HepG2 (cell line): ENCODE measurements around the gene TCFL5. TPM values are rescaled to one million over a fixed set of nuclear protein-coding genes. Genes with fewer than 3 reads are reported as not detected.
A peak's percentile ranks its signal among the peaks of the same experiment; 100 is the strongest.

Experiments used
- BRCA1 ChIP-seq: sonication (generic); formaldehyde crosslinking; IDR thresholded peaks from 2 replicates; pipeline ENCODE4 v1.4.0; 2020; ENCODE audit warnings: missing genetic modification reagents
- CREB3 ChIP-seq: sonication (generic); formaldehyde crosslinking; IDR thresholded peaks from 2 replicates; pipeline ENCODE4 v1.5.0; 2020; ENCODE audit warnings: missing genetic modification reagents
- ETV6 ChIP-seq: sonication (generic); formaldehyde crosslinking; conservative IDR thresholded peaks from 2 replicates; pipeline ENCODE4 v1.4.0; 2020; ENCODE audit warnings: missing genetic modification reagents
- HMGA1 ChIP-seq: sonication (generic); formaldehyde crosslinking; conservative IDR thresholded peaks from 2 replicates; pipeline ENCODE4 v1.4.0; 2020; ENCODE audit warnings: missing genetic modification reagents
- MBNL3 ChIP-seq: fragments of 250-450 bp; sonication (Bioruptor Pico); conservative IDR thresholded peaks from 2 replicates; pipeline ENCODE4 v1.8.0; 2022; ENCODE audit warnings: mild to moderate bottlenecking, inconsistent platforms
- MIER3 ChIP-seq: IDR thresholded peaks from 2 replicates; pipeline ENCODE4 v1.6.1; 2016; ENCODE audit warnings: missing compliant biosample characterization, borderline replicate concordance
- NFE2L1 ChIP-seq: sonication (generic); formaldehyde crosslinking; IDR thresholded peaks from 2 replicates; pipeline ENCODE4 v1.4.0; 2020; ENCODE audit warnings: missing genetic modification reagents, mild to moderate bottlenecking, borderline replicate concordance
- PRDM10 ChIP-seq: sonication (generic); formaldehyde crosslinking; IDR thresholded peaks from 2 replicates; pipeline ENCODE4 v1.4.0; 2020; ENCODE audit warnings: low read depth, missing genetic modification reagents
- ZNF256 ChIP-seq: sonication (generic); formaldehyde crosslinking; conservative IDR thresholded peaks from 2 replicates; pipeline ENCODE4 v1.4.0; 2020; ENCODE audit warnings: missing genetic modification reagents
- ZNF280B ChIP-seq: sonication (generic); formaldehyde crosslinking; IDR thresholded peaks from 2 replicates; pipeline ENCODE4 v1.5.0; 2020; ENCODE audit warnings: missing genetic modification reagents, mild to moderate bottlenecking, borderline replicate concordance
- ZZZ3 ChIP-seq: sonication (generic); formaldehyde crosslinking; IDR thresholded peaks from 2 replicates; pipeline ENCODE4 v1.4.0; 2020; ENCODE audit warnings: missing genetic modification reagents, mild to moderate bottlenecking, borderline replicate concordance
- polyA plus RNA-seq, 8 experiments: library from polyadenylated mRNA; depleted of rRNA in 3 of 8; stranded (reverse) in 7 of 8; unstranded in 1 of 8; fragments of >200 nt; fragmentation: Illumina TruSeq in 4 of 8; extraction: Trizol in 4 of 8; gene quantifications; 2 replicates each; pipeline versions ENCODE4 v1.2.1 to v1.2.3, GENCODE V29; 2011 to 2016; ENCODE audit warnings: low read depth in 4 of 8, missing spikeins in 1 of 8, mixed read lengths in 1 of 8; ENCODE audit not compliant: insufficient read depth in 1 of 8
- total RNA-seq, 5 experiments: library from RNA; depleted of rRNA; stranded (reverse); fragments of >200 nt; fragmentation: Illumina TruSeq; extraction: Trizol; gene quantifications; 2 replicates each; pipeline ENCODE4 v1.2.3, GENCODE V29; 2016; ENCODE audit warnings: low read depth in 1 of 5
- TF ChIP-seq, protein P1 (sequence below): sonication (generic); formaldehyde crosslinking; IDR thresholded peaks from 2 replicates; pipeline ENCODE4 v1.4.0; 2020; ENCODE audit warnings: missing genetic modification reagents
- TF ChIP-seq, protein P2 (sequence below): sonication (generic); formaldehyde crosslinking; conservative IDR thresholded peaks from 2 replicates; pipeline ENCODE4 v1.4.0; 2020; ENCODE audit warnings: missing genetic modification reagents

TCFL5 gene
- total and polyA plus RNA-seq, 2 of the 13 experiments (the other 11 are each of a cell fraction or from before 2014, with no cell fraction given), result 14.8 to 20.0 TPM

DNA sequence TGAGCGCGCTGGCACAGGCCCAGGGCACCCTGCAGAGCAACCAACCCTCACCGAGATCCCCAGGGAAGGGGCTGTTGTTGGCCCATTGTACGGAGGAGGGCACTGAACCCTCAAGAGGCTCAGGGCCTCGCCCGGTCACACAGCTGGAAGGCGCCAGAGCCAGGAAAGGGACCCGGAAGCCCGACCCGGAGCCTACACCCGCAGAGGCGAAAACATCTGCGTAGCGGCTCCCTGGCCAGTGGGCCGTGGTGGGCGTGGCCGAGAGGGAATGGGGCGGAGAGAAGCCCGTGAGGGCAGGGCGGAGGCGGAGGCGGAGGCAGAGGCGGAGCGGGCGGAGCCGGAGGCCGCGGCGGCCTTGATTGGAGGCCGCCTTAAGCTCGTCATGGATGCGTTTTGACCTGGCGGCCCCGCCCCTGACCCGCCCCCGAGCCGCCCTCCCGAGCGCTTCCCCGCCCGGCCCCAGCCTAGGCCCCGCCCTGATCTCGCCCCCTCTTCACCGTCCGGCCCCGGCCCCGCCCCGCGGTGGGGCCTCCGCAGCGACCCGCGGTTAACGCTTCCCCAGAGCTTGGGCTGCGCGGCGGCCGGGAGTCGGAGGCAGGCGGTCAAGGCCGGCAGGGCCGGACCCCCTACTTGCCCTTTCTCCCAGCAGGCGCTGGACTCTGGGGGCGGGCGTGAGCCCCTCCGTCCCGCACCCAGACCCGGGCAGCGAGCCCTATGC lies 67.5 kb downstream of the TCFL5 start (continued):
- TF ChIP-seq, protein P1, sequence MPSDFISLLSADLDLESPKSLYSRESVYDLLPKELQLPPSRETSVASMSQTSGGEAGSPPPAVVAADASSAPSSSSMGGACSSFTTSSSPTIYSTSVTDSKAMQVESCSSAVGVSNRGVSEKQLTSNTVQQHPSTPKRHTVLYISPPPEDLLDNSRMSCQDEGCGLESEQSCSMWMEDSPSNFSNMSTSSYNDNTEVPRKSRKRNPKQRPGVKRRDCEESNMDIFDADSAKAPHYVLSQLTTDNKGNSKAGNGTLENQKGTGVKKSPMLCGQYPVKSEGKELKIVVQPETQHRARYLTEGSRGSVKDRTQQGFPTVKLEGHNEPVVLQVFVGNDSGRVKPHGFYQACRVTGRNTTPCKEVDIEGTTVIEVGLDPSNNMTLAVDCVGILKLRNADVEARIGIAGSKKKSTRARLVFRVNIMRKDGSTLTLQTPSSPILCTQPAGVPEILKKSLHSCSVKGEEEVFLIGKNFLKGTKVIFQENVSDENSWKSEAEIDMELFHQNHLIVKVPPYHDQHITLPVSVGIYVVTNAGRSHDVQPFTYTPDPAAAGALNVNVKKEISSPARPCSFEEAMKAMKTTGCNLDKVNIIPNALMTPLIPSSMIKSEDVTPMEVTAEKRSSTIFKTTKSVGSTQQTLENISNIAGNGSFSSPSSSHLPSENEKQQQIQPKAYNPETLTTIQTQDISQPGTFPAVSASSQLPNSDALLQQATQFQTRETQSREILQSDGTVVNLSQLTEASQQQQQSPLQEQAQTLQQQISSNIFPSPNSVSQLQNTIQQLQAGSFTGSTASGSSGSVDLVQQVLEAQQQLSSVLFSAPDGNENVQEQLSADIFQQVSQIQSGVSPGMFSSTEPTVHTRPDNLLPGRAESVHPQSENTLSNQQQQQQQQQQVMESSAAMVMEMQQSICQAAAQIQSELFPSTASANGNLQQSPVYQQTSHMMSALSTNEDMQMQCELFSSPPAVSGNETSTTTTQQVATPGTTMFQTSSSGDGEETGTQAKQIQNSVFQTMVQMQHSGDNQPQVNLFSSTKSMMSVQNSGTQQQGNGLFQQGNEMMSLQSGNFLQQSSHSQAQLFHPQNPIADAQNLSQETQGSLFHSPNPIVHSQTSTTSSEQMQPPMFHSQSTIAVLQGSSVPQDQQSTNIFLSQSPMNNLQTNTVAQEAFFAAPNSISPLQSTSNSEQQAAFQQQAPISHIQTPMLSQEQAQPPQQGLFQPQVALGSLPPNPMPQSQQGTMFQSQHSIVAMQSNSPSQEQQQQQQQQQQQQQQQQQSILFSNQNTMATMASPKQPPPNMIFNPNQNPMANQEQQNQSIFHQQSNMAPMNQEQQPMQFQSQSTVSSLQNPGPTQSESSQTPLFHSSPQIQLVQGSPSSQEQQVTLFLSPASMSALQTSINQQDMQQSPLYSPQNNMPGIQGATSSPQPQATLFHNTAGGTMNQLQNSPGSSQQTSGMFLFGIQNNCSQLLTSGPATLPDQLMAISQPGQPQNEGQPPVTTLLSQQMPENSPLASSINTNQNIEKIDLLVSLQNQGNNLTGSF (CRISPR knock-in tag), result no peak
- TF ChIP-seq PRDM10 (CRISPR knock-in tag) (no peak), ZNF256 (no peak; the same call in 1 of the 2 replicates), ETV6 (CRISPR knock-in tag) (peak; percentile 91; the same call in 1 of the 2 replicates), HMGA1 (CRISPR knock-in tag) (no peak), CREB3 (CRISPR knock-in tag) (peak; percentile 26), ZZZ3 (no peak), ZNF280B (peak; percentile 21), NFE2L1 (CRISPR knock-in tag) (no peak; the same call in 1 of the 2 replicates), MBNL3 (no peak), BRCA1 (CRISPR knock-in tag) (0 out of 2 replicates have a peak, but pooled peaks have one; percentile 24), MIER3 (peak; percentile 19; the same call in 1 of the 2 replicates)
- TF ChIP-seq, protein P2, sequence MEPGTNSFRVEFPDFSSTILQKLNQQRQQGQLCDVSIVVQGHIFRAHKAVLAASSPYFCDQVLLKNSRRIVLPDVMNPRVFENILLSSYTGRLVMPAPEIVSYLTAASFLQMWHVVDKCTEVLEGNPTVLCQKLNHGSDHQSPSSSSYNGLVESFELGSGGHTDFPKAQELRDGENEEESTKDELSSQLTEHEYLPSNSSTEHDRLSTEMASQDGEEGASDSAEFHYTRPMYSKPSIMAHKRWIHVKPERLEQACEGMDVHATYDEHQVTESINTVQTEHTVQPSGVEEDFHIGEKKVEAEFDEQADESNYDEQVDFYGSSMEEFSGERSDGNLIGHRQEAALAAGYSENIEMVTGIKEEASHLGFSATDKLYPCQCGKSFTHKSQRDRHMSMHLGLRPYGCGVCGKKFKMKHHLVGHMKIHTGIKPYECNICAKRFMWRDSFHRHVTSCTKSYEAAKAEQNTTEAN (CRISPR knock-in tag), result no peak; the same call in none of the 2 replicates
